Naive B cell (primary cell): ENCODE results near the gene MAP6D1. TPM values are rescaled to one million over a fixed set of nuclear protein-coding genes. Genes with fewer than 3 reads are reported as not detected.
A peak's percentile ranks its signal among the peaks of the same experiment; 100 is the strongest.

Source experiments
- ATAC-seq, 2 donors: fragments of 150-1000 bp; cut with Tn5 transposase; 2 replicates each; pipeline ENCODE4 v1.10.0; 2021; ENCODE audit warnings: low read depth in 2 of 2, mild to moderate bottlenecking in 2 of 2, moderate library complexity in 2 of 2
- DNase-seq: peaks from one replicate; pipeline ENCODE4 v3.0.0; 2022
- H3K27ac Mint-ChIP-seq, 6 donors: one replicate each; pipeline ENCODE4 v1.8.0; 2020 to 2022; ENCODE audit warnings: mild to moderate bottlenecking in 6 of 6, mixed read lengths in 6 of 6, moderate library complexity in 5 of 6, inconsistent platforms in 2 of 6
- H3K27me3 Mint-ChIP-seq, 3 donors: one replicate each; pipeline ENCODE4 v1.8.0; 2021 to 2022; ENCODE audit warnings: mixed read lengths in 3 of 3, mild to moderate bottlenecking in 1 of 3
- H3K36me3 Mint-ChIP-seq, 2 donors: one replicate each; pipeline ENCODE4 v1.8.0; 2020 to 2022; ENCODE audit warnings: mixed read lengths in 2 of 2, inconsistent platforms in 1 of 2, mild to moderate bottlenecking in 1 of 2
- H3K4me1 Mint-ChIP-seq, 3 donors: one replicate each; pipeline ENCODE4 v1.8.0; 2020 to 2022; ENCODE audit warnings: mixed read lengths in 3 of 3, inconsistent platforms in 1 of 3, mild to moderate bottlenecking in 1 of 3, moderate library complexity in 1 of 3
- H3K4me3 Mint-ChIP-seq, 8 donors: one replicate each; pipeline ENCODE4 v1.8.0; 2020 to 2022; ENCODE audit warnings: mild to moderate bottlenecking in 8 of 8, mixed read lengths in 8 of 8, moderate library complexity in 8 of 8, inconsistent platforms in 2 of 8
- H3K9me3 Mint-ChIP-seq, 7 donors: one replicate each; pipeline ENCODE4 v1.8.0; 2020 to 2022; ENCODE audit warnings: mixed read lengths in 7 of 7, mild to moderate bottlenecking in 5 of 7, inconsistent platforms in 2 of 7, moderate library complexity in 1 of 7
- polyA plus RNA-seq, 6 donors: library from polyadenylated mRNA; unstranded; fragments of 300-500 nt; fragmentation: Illumina TruSeq; gene quantifications; one replicate each; pipeline ENCODE4 v1.2.3, GENCODE V29; 2021; ENCODE audit warnings: low read depth in 6 of 6

The MAP6D1 gene
- polyA plus RNA-seq, 6 donors from 2014 or later: 0.78 TPM; not detected in 5

DNA sequence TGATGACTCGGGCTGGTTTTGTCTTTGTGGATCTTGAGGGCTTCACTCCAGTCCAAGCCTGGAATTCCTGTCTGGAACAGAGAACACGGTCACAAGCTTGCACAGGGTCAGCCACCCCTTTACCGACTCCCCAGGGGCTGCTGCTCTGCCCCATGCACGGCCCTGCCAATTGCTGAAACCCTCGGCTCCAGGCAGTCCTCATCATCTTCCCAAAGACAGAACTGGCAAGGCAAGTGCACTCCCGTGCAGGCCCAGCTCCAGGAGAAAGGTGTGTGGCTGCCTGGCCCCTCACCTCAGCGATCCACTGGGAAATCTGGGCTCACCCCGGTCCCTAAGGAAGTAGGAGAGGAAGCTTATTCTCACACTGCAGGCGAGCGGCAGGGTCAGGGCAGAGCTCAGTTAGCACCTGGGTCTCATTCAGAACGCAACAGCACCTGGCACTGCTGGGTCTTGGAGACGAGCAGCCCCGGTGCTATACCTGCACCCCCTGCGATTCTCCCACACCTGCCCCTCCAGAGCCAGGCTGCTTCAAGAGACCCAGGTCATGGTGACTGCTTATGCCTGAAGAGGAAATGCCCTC is 7.2 kb downstream of the MAP6D1 start:
- Mint-ChIP-seq H3K4me3 (no peak overlapping the region), H3K27ac (no peak overlapping the region), H3K9me3 (no peaks in the 10 kb centered on the region), H3K4me1 (no peaks in the 10 kb centered on the region), H3K27me3 (peaks cover 0 to 6% (median 0%) of the 10 kb centered on the region in 3 donors), H3K36me3 (peaks cover 8 to 10% of the 10 kb centered on the region in 2 donors)
- DNase-seq: no peak
- ATAC-seq: no peak

DNA sequence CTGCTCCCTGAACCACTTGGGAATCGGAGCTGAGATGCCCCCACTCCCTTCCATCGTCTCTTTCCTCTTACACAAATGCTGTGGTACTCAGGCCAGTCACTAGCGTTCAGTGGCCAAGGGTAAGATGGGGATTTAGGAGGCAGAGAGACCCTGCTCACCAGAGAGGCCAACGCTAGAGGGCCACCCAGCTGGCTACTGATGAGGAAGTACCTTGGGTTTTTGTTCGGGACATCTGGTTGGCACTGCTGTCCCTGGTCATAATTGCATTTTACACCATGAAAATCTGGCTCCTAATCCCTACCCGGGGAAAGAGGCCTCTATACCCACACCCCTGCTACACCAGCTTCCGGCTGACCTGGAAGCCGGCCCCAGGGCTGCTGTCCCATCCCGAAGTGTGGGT is 7.7 kb downstream of the MAP6D1 start:
- Mint-ChIP-seq H3K9me3 (no peaks in the 10 kb centered on the region), H3K27ac (no peak overlapping the region), H3K27me3 (peaks cover 0 to 6% (median 0%) of the 10 kb centered on the region in 3 donors), H3K4me3 (no peak overlapping the region), H3K36me3 (peaks cover 8 to 14% of the 10 kb centered on the region in 2 donors), H3K4me1 (no peaks in the 10 kb centered on the region)
- DNase-seq: no peak
- ATAC-seq: no peak

- peaks cover 8 to 14% of the 10 kb centered on the region in 2 donors for H3K36me3 Mint-ChIP-seq
- no peaks in the 10 kb centered on the region for H3K4me1 Mint-ChIP-seq
- H3K27ac Mint-ChIP-seq: peak overlapping the region in 1 of 6 donors; percentile 86
- no peaks in the 10 kb centered on the region for H3K9me3 Mint-ChIP-seq
- DNase-seq: no peak
- no peak for ATAC-seq
- H3K4me3 Mint-ChIP-seq: no peak overlapping the region
- no peaks in the 10 kb centered on the region for H3K27me3 Mint-ChIP-seq
Measured at GRCh38 chr3:183816681-183817510, 8.5 kb downstream of the MAP6D1 start.

DNA sequence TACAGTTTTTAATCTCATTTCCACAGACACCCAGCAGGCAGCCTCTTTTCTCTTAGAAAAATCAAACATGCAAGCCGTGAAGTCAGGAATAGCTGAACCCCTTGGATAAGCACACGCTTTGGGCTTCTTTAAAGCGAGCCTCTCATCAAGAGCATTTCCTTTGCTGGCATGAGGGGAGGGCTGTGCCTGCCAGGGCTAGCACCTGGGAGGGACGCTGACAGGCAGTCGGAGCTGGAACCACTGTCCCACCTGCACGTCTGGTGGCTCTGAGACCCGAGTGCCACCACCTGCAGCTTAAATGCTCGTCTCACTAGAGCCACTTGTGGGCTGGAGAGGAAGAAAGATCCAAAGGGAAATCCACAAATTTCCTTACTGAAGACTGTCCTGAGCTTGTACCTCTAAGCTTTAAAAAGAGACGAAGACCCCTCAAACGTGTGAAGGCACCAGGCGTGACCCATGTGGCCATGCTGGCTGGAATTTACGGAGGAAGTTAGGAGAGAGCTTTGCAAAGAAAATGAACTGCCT is 9.4 kb downstream of the MAP6D1 start:
- H3K27me3 Mint-ChIP-seq: no peaks in the 10 kb centered on the region
- peaks cover 13 to 14% of the 10 kb centered on the region in 2 donors for H3K36me3 Mint-ChIP-seq
- no peaks in the 10 kb centered on the region for H3K9me3 Mint-ChIP-seq
- ATAC-seq: no peak
- no peak for DNase-seq
- no peak overlapping the region for H3K4me3 Mint-ChIP-seq
- H3K4me1 Mint-ChIP-seq: peaks cover 0 to under 1% (median 0%) of the 10 kb centered on the region in 3 donors
- H3K27ac Mint-ChIP-seq: peak overlapping the region in 1 of 6 donors; percentile 56

- H3K36me3 Mint-ChIP-seq: peaks cover 14 to 18% of the 10 kb centered on the region in 2 donors
- H3K4me3 Mint-ChIP-seq: no peak overlapping the region
- H3K9me3 Mint-ChIP-seq: no peaks in the 10 kb centered on the region
- H3K4me1 Mint-ChIP-seq: peaks cover 0 to 3% (median 0%) of the 10 kb centered on the region in 3 donors
- no peak overlapping the region for H3K27ac Mint-ChIP-seq
- no peaks in the 10 kb centered on the region for H3K27me3 Mint-ChIP-seq
- no peak for DNase-seq
- ATAC-seq: no peak
Measured at GRCh38 chr3:183815563-183815940, 9.8 kb downstream of the MAP6D1 start.

- H3K4me1 Mint-ChIP-seq: peaks cover 0 to 3% (median 2%) of the 10 kb centered on the region in 3 donors
- H3K9me3 Mint-ChIP-seq: no peaks in the 10 kb centered on the region
- no peak for ATAC-seq
- H3K27ac Mint-ChIP-seq: peak overlapping the region in 1 of 6 donors; percentile 1
- H3K27me3 Mint-ChIP-seq: no peaks in the 10 kb centered on the region
- H3K4me3 Mint-ChIP-seq: no peak overlapping the region
- peaks cover 15 to 31% of the 10 kb centered on the region in 2 donors for H3K36me3 Mint-ChIP-seq
- no peak for DNase-seq
Measured at GRCh38 chr3:183814240-183814639, 11.1 kb downstream of the MAP6D1 start.

DNA sequence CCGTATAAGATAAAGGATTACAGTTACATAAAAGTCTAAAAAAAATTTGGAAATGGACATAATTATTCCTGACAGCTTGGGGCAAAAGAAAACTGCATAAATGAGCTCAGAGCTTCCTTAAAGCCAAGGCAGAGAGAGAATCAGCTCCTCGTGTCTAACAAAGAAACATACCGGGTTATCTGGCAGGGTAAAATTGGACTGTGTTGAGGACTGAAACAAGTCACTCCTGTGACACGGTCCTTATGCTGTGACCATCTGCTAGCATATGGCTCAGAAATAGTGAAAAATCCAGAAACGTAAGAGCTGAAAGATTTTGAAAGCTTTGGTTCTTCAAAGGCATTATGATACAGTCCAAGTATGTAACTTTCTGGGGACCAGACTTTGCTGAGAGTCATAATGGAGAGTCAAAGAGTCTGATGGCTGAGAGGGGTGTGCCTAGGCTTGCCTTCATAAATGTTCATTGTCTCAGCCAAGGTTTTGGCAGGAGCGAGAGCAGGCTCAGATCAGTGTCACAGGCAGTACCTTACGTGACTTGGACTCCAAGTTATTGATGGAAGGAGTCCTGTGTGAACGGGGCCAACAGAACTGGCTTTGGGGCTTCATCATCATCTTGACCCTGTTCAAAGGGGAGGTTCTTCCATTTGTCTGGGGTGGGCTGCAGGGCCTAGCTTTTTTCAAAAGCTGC is 12.5 kb downstream of the MAP6D1 start:
- peaks cover 0 to 3% (median 2%) of the 10 kb centered on the region in 3 donors for H3K4me1 Mint-ChIP-seq
- no peaks in the 10 kb centered on the region for H3K9me3 Mint-ChIP-seq
- H3K36me3 Mint-ChIP-seq: peaks cover 22 to 31% of the 10 kb centered on the region in 2 donors
- ATAC-seq (no peak), DNase-seq (no peak)
- peak overlapping the region in 2 of 6 donors; percentile 24 to 27 for H3K27ac Mint-ChIP-seq
- H3K4me3 Mint-ChIP-seq: no peak overlapping the region
- no peaks in the 10 kb centered on the region for H3K27me3 Mint-ChIP-seq

- H3K4me1 Mint-ChIP-seq: peaks cover 0 to 3% (median 2%) of the 10 kb centered on the region in 3 donors
- H3K4me3 Mint-ChIP-seq: no peak overlapping the region
- peaks cover 29 to 41% of the 10 kb centered on the region in 2 donors for H3K36me3 Mint-ChIP-seq
- no peaks in the 10 kb centered on the region for H3K27me3 Mint-ChIP-seq
- no peak for ATAC-seq
- H3K27ac Mint-ChIP-seq: no peak overlapping the region
- H3K9me3 Mint-ChIP-seq: no peaks in the 10 kb centered on the region
- DNase-seq: no peak
Measured at GRCh38 chr3:183811638-183812037, 13.7 kb downstream of the MAP6D1 start.

DNA sequence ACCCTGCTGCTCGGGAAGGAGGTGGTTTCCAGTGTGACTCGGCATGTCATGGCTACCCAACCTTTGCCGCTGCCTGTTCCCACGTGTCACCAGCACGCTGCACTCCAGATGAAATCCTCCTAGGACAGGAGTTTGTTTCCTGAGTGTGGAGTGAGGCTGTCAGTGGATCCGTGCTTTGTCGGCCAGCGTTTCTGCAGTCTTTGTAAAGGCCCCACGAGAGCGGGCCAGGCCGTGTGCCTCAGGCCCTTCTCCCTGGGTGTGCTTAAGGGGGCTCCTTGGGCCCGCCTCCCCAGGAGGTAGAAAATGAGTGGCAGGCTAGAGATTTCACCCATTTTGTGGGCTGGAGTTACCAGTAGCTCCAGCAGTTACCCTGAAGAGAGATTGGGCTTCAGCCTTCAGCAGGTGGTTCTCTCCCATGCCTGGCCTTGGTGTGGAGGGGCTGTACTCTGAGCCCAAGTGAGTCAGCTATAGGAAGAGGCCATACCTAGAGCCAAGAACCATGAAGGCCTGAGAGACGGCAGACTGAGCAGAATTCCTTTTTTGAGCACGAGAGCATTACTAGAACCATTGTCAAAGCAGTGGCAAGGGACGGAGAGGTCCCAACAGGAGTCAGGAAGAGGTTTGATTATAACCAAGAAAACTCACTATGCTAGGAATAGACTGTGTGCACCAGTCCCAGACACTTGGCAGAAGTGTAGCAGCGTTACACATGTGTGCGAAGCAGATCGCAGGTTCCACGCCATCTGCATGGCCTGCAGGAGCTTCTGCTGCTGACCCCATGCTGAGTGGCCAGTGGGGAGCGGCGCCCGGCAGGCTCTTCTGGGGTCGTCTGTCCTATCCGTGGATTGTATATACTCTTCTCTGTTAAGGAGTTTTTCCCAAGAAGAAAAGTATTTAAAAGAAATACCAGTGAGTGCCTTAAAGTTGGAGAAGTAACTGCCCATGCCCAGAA is 14.5 kb downstream of the MAP6D1 start:
- Mint-ChIP-seq H3K36me3 (peaks cover 27 to 38% of the 10 kb centered on the region in 2 donors), H3K27me3 (no peaks in the 10 kb centered on the region), H3K9me3 (no peaks in the 10 kb centered on the region), H3K27ac (peak overlapping the region in 1 of 6 donors; percentile 23), H3K4me3 (no peak overlapping the region), H3K4me1 (peaks cover 0 to 3% (median 2%) of the 10 kb centered on the region in 3 donors)
- no peak for ATAC-seq
- no peak for DNase-seq

- Mint-ChIP-seq H3K36me3 (peaks cover 29 to 38% of the 10 kb centered on the region in 2 donors), H3K27me3 (no peaks in the 10 kb centered on the region), H3K9me3 (no peaks in the 10 kb centered on the region), H3K4me1 (peaks cover 0 to 3% (median 2%) of the 10 kb centered on the region in 3 donors), H3K27ac (no peak overlapping the region), H3K4me3 (no peak overlapping the region)
- DNase-seq (no peak), ATAC-seq (no peak)
Measured at GRCh38 chr3:183809270-183809669, 16.1 kb downstream of the MAP6D1 start.

DNA sequence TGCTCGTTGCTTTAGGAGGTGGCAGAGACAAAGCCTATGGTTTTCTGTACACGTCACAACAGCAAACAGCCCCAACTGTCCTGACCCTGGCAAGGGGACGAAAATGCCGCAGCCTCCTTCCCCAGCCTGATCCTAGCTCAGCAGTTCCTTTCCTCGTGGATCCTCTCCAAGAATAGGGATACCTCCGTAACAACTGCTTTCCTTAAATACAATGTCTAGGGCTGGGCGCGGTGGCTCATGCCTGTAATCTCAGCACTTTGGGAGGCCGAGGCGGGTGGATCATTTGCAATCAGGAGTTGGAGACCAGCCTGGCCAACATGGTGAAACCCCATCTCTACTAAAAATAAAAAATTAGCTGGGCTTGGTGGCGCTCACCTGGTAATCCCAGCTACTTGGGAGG is 17.0 kb downstream of the MAP6D1 start:
- peaks cover 0 to 3% (median 2%) of the 10 kb centered on the region in 3 donors for H3K4me1 Mint-ChIP-seq
- H3K4me3 Mint-ChIP-seq: no peak overlapping the region
- ATAC-seq: no peak
- DNase-seq: no peak
- peaks cover 38 to 47% of the 10 kb centered on the region in 2 donors for H3K36me3 Mint-ChIP-seq
- no peaks in the 10 kb centered on the region for H3K27me3 Mint-ChIP-seq
- peak overlapping the region in 1 of 6 donors; percentile 87 for H3K27ac Mint-ChIP-seq
- no peaks in the 10 kb centered on the region for H3K9me3 Mint-ChIP-seq

DNA sequence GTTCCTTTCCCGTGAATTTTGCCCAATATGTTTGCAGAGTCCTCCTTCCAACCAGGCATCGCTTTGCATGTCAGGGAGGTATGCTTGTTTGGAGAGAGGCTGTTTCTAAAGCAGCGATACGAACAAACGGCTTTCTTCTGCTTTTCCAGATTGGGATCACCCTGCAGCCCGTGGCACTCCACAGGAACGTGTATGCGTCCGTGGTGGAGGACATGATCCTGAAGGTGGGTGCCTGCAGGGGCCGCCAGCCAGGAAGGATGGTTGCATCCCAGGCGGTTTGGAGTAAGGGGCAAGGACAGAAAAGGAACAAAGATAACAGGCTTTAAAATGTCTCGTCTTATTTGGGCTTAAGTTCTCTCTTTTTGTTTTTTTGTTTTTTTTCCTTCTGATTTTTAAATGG is 17.5 kb downstream of the MAP6D1 start:
- ATAC-seq (no peak), DNase-seq (no peak)
- peaks cover 35 to 52% of the 10 kb centered on the region in 2 donors for H3K36me3 Mint-ChIP-seq
- peaks cover 0 to 3% (median 2%) of the 10 kb centered on the region in 3 donors for H3K4me1 Mint-ChIP-seq
- no peaks in the 10 kb centered on the region for H3K27me3 Mint-ChIP-seq
- H3K27ac Mint-ChIP-seq: peak overlapping the region in 1 of 6 donors; percentile 87
- H3K9me3 Mint-ChIP-seq: no peaks in the 10 kb centered on the region
- H3K4me3 Mint-ChIP-seq: no peak overlapping the region
